GM23338 (cell line): ENCODE results near the gene PNPLA5. TPM values are rescaled to one million over a fixed set of nuclear protein-coding genes. Genes with fewer than 3 reads are reported as not detected.

Source experiments
- ATAC-seq: fragments of 200-7000 bp; cut with Tn5 transposase; 3 replicates; pipeline ENCODE4 v1.9.1; 2020
- DNase-seq: peaks from one replicate; pipeline ENCODE4 v3.0.0-alpha.2; 2015; ENCODE audit warnings: low spot score
- H2AFZ ChIP-seq: fragments of 200-600 bp; sonication (generic); 2 replicates; pipeline ENCODE4 v1.8.0; 2016; ENCODE audit warnings: antibody characterized with exemption, mild to moderate bottlenecking, moderate library complexity
- H3F3A ChIP-seq: fragments of 200-600 bp; sonication (generic); replicated peaks from 2 replicates; pipeline ENCODE4 v1.8.0; 2017; ENCODE audit warnings: antibody characterized with exemption, mixed run types, low read depth
- H3K27ac ChIP-seq: fragments of 200-600 bp; sonication (generic); 2 replicates; pipeline ENCODE4 v1.6.1; 2016; ENCODE audit warnings: low read depth
- H3K27me3 ChIP-seq: fragments of 200-600 bp; sonication (generic); 2 replicates; pipeline ENCODE4 v1.8.0; 2016; ENCODE audit warnings: mild to moderate bottlenecking, mixed run types, moderate library complexity; ENCODE audit not compliant: insufficient read depth
- H3K36me3 ChIP-seq: fragments of 200-600 bp; sonication (generic); 2 replicates; pipeline ENCODE4 v1.8.0; 2016; ENCODE audit warnings: mild to moderate bottlenecking; ENCODE audit not compliant: insufficient read depth
- H3K4me1 ChIP-seq: fragments of 200-600 bp; sonication (generic); 2 replicates; pipeline ENCODE4 v1.8.0; 2016; ENCODE audit warnings: mild to moderate bottlenecking, moderate library complexity; ENCODE audit not compliant: insufficient read depth
- H3K4me2 ChIP-seq: fragments of 200-600 bp; sonication (generic); 2 replicates; pipeline ENCODE4 v1.7.1; 2017; ENCODE audit warnings: mixed run types
- H3K4me3 ChIP-seq: fragments of 200-600 bp; sonication (generic); 2 replicates; pipeline ENCODE4 v1.6.1; 2016; ENCODE audit warnings: mixed run types
- H3K79me2 ChIP-seq: fragments of 200-600 bp; sonication (generic); replicated peaks from 2 replicates; pipeline ENCODE4 v1.8.0; 2017; ENCODE audit warnings: mild to moderate bottlenecking; ENCODE audit not compliant: insufficient read depth
- H3K9me2 ChIP-seq: fragments of 200-600 bp; sonication (generic); 2 replicates; pipeline ENCODE4 v1.8.0; 2017; ENCODE audit not compliant: insufficient read depth
- H4K20me1 ChIP-seq: fragments of 200-600 bp; sonication (generic); replicated peaks from 2 replicates; pipeline ENCODE4 v1.8.0; 2017; ENCODE audit warnings: mild to moderate bottlenecking; ENCODE audit not compliant: insufficient read depth
- H3K27ac Mint-ChIP-seq: 2 replicates; pipeline ENCODE4 v1.8.0; 2020; ENCODE audit warnings: inconsistent platforms, mild to moderate bottlenecking, moderate library complexity, mixed read lengths
- H3K27me3 Mint-ChIP-seq: 3 replicates; pipeline ENCODE4 v1.8.0; 2022; ENCODE audit warnings: low read depth, mild to moderate bottlenecking, moderate library complexity, mixed read lengths, inconsistent platforms; ENCODE audit not compliant: insufficient read depth, poor library complexity
- H3K36me3 Mint-ChIP-seq: 3 replicates; pipeline ENCODE4 v1.8.0; 2021; ENCODE audit warnings: low read depth, mild to moderate bottlenecking, inconsistent platforms, moderate library complexity, mixed read lengths
- H3K4me1 Mint-ChIP-seq: 3 replicates; pipeline ENCODE4 v1.8.0; 2020; ENCODE audit warnings: mild to moderate bottlenecking, inconsistent platforms, mixed read lengths
- H3K4me3 Mint-ChIP-seq: 3 replicates; pipeline ENCODE4 v1.8.0; 2021; ENCODE audit warnings: moderate library complexity, mild to moderate bottlenecking, inconsistent platforms, mixed read lengths
- H3K9me3 Mint-ChIP-seq: 3 replicates; pipeline ENCODE4 v1.8.0; 2020; ENCODE audit warnings: moderate library complexity, mild to moderate bottlenecking, inconsistent platforms, mixed read lengths
- CREB1 ChIP-seq: fragments of 250-450 bp; sonication (Bioruptor Pico); IDR thresholded peaks from 2 replicates; pipeline ENCODE4 v1.5.0; 2020; ENCODE audit warnings: low read depth, mild to moderate bottlenecking, moderate library complexity
- CTCF ChIP-seq, 2 experiments: fragments of 200-600 bp in 1 of 2; sonication (generic) in 1 of 2; conservative IDR thresholded peaks; 2 replicates each; pipeline versions ENCODE4 v1.5.1 to v1.6.1; 2016 to 2017; ENCODE audit warnings: antibody characterized with exemption in 2 of 2, low read depth in 2 of 2, mild to moderate bottlenecking in 2 of 2, moderate library complexity in 1 of 2
- EZH2phosphoT487 ChIP-seq: fragments of 200-600 bp; sonication (generic); IDR thresholded peaks from one replicate; pipeline ENCODE4 v1.8.1; 2018; ENCODE audit warnings: antibody characterized with exemption; ENCODE audit not compliant: unreplicated experiment
- JUNB ChIP-seq: IDR thresholded peaks from one replicate; pipeline ENCODE4 v1.6.1; 2016; ENCODE audit warnings: antibody characterized with exemption; ENCODE audit not compliant: unreplicated experiment
- NANOG ChIP-seq: IDR thresholded peaks from 2 replicates; pipeline ENCODE4 v1.6.1; 2016; ENCODE audit warnings: antibody characterized with exemption, borderline replicate concordance
- POLR2AphosphoS5 ChIP-seq: IDR thresholded peaks from 2 replicates; pipeline ENCODE4 v1.6.1; 2016; ENCODE audit warnings: antibody characterized with exemption, low read depth
- REST ChIP-seq: IDR thresholded peaks from one replicate; pipeline ENCODE4 v1.6.1; 2018; ENCODE audit warnings: antibody characterized with exemption; ENCODE audit not compliant: unreplicated experiment
- STAT1 ChIP-seq: IDR thresholded peaks from one replicate; pipeline ENCODE4 v1.6.1; 2016; ENCODE audit warnings: antibody characterized with exemption; ENCODE audit not compliant: unreplicated experiment
- ZNF331 ChIP-seq: fragments of 250-450 bp; sonication (Bioruptor Pico); IDR thresholded peaks from 2 replicates; pipeline ENCODE4 v1.5.0; 2020; ENCODE audit warnings: low read depth, mild to moderate bottlenecking, moderate library complexity
- polyA plus RNA-seq: library from polyadenylated mRNA; unstranded; fragments of >200 nt; fragmentation: Nextera tagmentation; extraction: Ambion mirVana; gene quantifications from 2 replicates; pipeline ENCODE4 v1.2.1, GENCODE V29; 2016
- total RNA-seq: library from RNA; depleted of rRNA; stranded (reverse); fragments of >200 nt; shearing (Covaris generic); gene quantifications from 2 replicates; pipeline ENCODE4 v1.2.3, GENCODE V29; 2014

Gene PNPLA5
- total and polyA plus RNA-seq, 2 experiments from 2014 or later: 2.3 to 6.8 TPM

- TF ChIP-seq REST (no peak), CTCF (conservative IDR thresholded peaks at IDR 0.05; ENCODE audit: low read depth in 2 of 2) (no peak)
Observed at GRCh38 chr22:43926349-43926710, 34.5 kb upstream of the PNPLA5 start (continued).

- Mint-ChIP-seq H3K27me3 (peaks cover 12% of the 10 kb centered on the region), H3K9me3 (no peaks in the 10 kb centered on the region), H3K4me1 (peaks cover 24% of the 10 kb centered on the region), H3K27ac (peak overlapping the region; percentile 79), H3K36me3 (peaks cover 32% of the 10 kb centered on the region), H3K4me3 (peak overlapping the region; percentile 75)
- peak; percentile 35 for DNase-seq
- no peaks in the 10 kb centered on the region; the same call in 1 of the 2 replicates for H4K20me1 ChIP-seq
- no peak overlapping the region for H2AFZ ChIP-seq
- peak; percentile 51 for ATAC-seq
- H3F3A ChIP-seq: no peaks in the 10 kb centered on the region
- H3K4me2 ChIP-seq: peak overlapping the region; percentile 90
- peak overlapping the region; percentile 85 for H3K4me3 ChIP-seq
- peaks cover 21% of the 10 kb centered on the region for H3K36me3 ChIP-seq
- peaks cover 20% of the 10 kb centered on the region for H3K4me1 ChIP-seq
- H3K79me2 ChIP-seq: peaks cover 28% of the 10 kb centered on the region
- no peaks in the 10 kb centered on the region for H3K27me3 ChIP-seq
- H3K27ac ChIP-seq: no peak overlapping the region
- no peaks in the 10 kb centered on the region for H3K9me2 ChIP-seq
- no peak for TF ChIP-seq REST
- TF ChIP-seq NANOG: no peak
- TF ChIP-seq EZH2phosphoT487: no peak
- TF ChIP-seq CREB1 (CRISPR knock-in tag): no peak
- TF ChIP-seq ZNF331 (CRISPR knock-in tag): no peak
- no peak for TF ChIP-seq STAT1
- TF ChIP-seq JUNB: no peak
- TF ChIP-seq CTCF (conservative IDR thresholded peaks at IDR 0.05; ENCODE audit: low read depth in 2 of 2): no peak
- no peak for TF ChIP-seq POLR2AphosphoS5
Observed at GRCh38 chr22:43925433-43926348, 33.9 kb upstream of the PNPLA5 start.
